ENCODE measurements around the gene MFNG. TPM values are rescaled to one million over a fixed set of nuclear protein-coding genes. Genes with fewer than 3 reads are reported as not detected.

The MFNG gene
- total RNA-seq, 1 experiment from 2014 or later: 3.3 TPM

DNA sequence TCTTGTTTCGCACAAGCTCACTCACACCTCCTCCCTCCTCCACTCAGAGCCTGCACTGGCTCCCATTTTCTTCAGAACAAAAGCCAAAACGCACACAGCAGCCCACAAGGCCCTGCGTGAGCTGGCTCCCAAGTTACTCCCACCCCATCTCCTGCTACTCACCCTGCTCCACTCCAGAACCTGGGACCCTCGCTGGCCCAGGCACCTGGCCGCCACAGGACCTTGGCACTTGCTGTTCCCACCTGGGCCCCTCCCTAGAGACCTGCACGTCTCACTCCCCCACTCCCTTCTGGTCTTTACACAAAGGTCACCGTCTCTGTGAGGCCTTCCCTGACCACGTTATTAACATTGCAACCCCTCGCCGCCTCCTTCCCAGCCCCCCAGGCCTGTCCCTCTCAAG lies 945 bp upstream of the MFNG start:
- no peak overlapping the region for H4K8ac ChIP-seq (replicated peaks; ENCODE audit: insufficient read length, low read depth, low read length)
- peaks cover 1 to 17% (median 15%) of the 10 kb centered on the region in 3 experiments; a peak in 4 of 7 replicates for H3K36me3 Mint-ChIP-seq (ENCODE audit: insufficient read depth in 1 of 3, low read depth in 3 of 3)
- TF ChIP-seq, protein P1, sequence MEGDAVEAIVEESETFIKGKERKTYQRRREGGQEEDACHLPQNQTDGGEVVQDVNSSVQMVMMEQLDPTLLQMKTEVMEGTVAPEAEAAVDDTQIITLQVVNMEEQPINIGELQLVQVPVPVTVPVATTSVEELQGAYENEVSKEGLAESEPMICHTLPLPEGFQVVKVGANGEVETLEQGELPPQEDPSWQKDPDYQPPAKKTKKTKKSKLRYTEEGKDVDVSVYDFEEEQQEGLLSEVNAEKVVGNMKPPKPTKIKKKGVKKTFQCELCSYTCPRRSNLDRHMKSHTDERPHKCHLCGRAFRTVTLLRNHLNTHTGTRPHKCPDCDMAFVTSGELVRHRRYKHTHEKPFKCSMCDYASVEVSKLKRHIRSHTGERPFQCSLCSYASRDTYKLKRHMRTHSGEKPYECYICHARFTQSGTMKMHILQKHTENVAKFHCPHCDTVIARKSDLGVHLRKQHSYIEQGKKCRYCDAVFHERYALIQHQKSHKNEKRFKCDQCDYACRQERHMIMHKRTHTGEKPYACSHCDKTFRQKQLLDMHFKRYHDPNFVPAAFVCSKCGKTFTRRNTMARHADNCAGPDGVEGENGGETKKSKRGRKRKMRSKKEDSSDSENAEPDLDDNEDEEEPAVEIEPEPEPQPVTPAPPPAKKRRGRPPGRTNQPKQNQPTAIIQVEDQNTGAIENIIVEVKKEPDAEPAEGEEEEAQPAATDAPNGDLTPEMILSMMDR (conservative IDR thresholded peaks at IDR 0.05): no peak
- no peak overlapping the region for H2AK5ac ChIP-seq (ENCODE audit: insufficient read length, low read length)
- H3K79me2 ChIP-seq (ENCODE audit: insufficient read depth, low read length): no peaks in the 10 kb centered on the region
- peak overlapping the region; percentile 24 to 28; a peak in 3 of 5 replicates for H3K4me3 Mint-ChIP-seq
- H3K79me1 ChIP-seq (ENCODE audit: insufficient read depth, low read depth, low read length, poor library complexity, severe bottlenecking): no peaks in the 10 kb centered on the region
- no peak overlapping the region for H2BK5ac ChIP-seq (ENCODE audit: insufficient read length, low read length)
- no peaks in the 10 kb centered on the region for H3K9me3 Mint-ChIP-seq
- H3K4me2 ChIP-seq (ENCODE audit: insufficient read depth, insufficient read length, low read length): no peak overlapping the region
- no peak overlapping the region for H2BK120ac ChIP-seq (ENCODE audit: low read depth, low read length, poor library complexity, severe bottlenecking)
- no peak overlapping the region for H2BK15ac ChIP-seq (ENCODE audit: low read depth, low read length)
- H3K56ac ChIP-seq (ENCODE audit: insufficient read length, low read depth, low read length): no peak overlapping the region
- no peak overlapping the region for H2BK20ac ChIP-seq (ENCODE audit: low read depth, low read length, poor library complexity, severe bottlenecking)
- H3K4ac ChIP-seq (ENCODE audit: low read depth, low read length): no peak overlapping the region
- WGBS (ENCODE audit: extremely low coverage, insufficient read length, low lambda C conversion rate): no CpG with 5 or more reads among the region's 10 CpGs
- H3K23me2 ChIP-seq (ENCODE audit: insufficient read length, low read depth, low read length, poor library complexity, severe bottlenecking): peaks cover 4% of the 10 kb centered on the region
- no peak overlapping the region; the same call in 1 of the 2 replicates for H3K14ac ChIP-seq (ENCODE audit: insufficient read depth, low read length)
- peak overlapping the region; percentile 12 to 41 (median 16); a peak in 3 of 7 replicates for H3K27ac Mint-ChIP-seq
- H3T11ph ChIP-seq (ENCODE audit: low read length): no peak overlapping the region
- H4K20me1 ChIP-seq (ENCODE audit: control insufficient read depth, insufficient read depth, insufficient read length): no peaks in the 10 kb centered on the region
- H3K27ac ChIP-seq (ENCODE audit: insufficient read length, low read depth, low read length): no peak overlapping the region
- H3K4me1 Mint-ChIP-seq: peaks cover 33 to 76% of the 10 kb centered on the region in 2 experiments
- no peaks in the 10 kb centered on the region for H3K27me3 ChIP-seq (ENCODE audit: insufficient read depth, low read length)
- no peaks in the 10 kb centered on the region for H3K9me3 ChIP-seq (ENCODE audit: control insufficient read depth, low read depth, low read length)
- H3K23ac ChIP-seq (ENCODE audit: insufficient read length, low read depth, low read length): no peak overlapping the region
- H4K91ac ChIP-seq (ENCODE audit: insufficient read length, low read depth, low read length): no peak overlapping the region
- H3K9ac ChIP-seq (ENCODE audit: extremely low read depth, insufficient read length, low read length): no peak overlapping the region
- no peak for DNase-seq
- H2BK12ac ChIP-seq (ENCODE audit: insufficient read length, low read depth, low read length): no peak overlapping the region
- H3K27me3 Mint-ChIP-seq (ENCODE audit: low read depth): peaks cover 20% of the 10 kb centered on the region
- no peak overlapping the region for H3K18ac ChIP-seq (ENCODE audit: insufficient read length, low read depth, low read length)
- H4K5ac ChIP-seq (ENCODE audit: insufficient read length, low read depth, low read length): no peak overlapping the region
- H3K4me1 ChIP-seq (ENCODE audit: insufficient read depth, low read length): peaks cover 20% of the 10 kb centered on the region; the same call in 1 of the 2 replicates
- no peak overlapping the region for H2AFZ ChIP-seq (ENCODE audit: low read length)

All from H9 (cell line).